RPMI7951 (cell line): ENCODE data around the gene SIGLEC1. TPM values are rescaled to one million over a fixed set of nuclear protein-coding genes. Genes with fewer than 3 reads are reported as not detected.

ENCODE experiments used
- DNase-seq: peaks from one replicate; pipeline ENCODE4 v3.0.0-alpha.2; 2012; ENCODE audit warnings: low read depth
- total RNA-seq: library from RNA; depleted of rRNA; stranded (reverse); fragments of >200 nt; shearing (Covaris generic); gene quantifications from 2 replicates; pipeline ENCODE4 v1.2.3, GENCODE V29; 2014

The SIGLEC1 gene
- total RNA-seq, 1 experiment from 2014 or later = not detected

- peak; percentile 89 for DNase-seq
Observed at GRCh38 chr20:3744806-3745685, 32.6 kb upstream of the SIGLEC1 start.

GRCh38 chr20:3744037-3744436, 31.6 kb upstream of the SIGLEC1 start:
- no peak for DNase-seq

DNA sequence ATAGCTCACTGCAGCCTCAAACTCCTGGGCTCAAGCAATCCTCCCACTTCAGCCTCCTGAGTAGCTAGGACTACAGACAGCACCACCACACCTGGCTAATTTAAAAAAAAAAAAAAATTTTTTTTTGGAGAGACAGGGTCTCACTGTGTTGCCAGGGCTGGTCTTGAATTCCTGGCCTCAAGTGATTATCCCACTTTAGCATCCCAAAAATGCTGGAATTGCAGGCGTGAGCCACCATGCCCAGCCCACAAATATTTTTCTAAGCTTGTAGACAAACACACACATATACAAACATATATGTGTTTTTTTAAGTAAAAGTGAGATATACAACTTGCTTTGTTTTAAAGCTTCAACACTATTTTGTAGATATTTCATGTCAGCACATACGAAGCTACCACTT, 30.9 kb upstream of the SIGLEC1 start:
- DNase-seq = no peak

GRCh38 chr20:3741836-3742458, 29.5 kb upstream of the SIGLEC1 start:
- no peak for DNase-seq

DNA sequence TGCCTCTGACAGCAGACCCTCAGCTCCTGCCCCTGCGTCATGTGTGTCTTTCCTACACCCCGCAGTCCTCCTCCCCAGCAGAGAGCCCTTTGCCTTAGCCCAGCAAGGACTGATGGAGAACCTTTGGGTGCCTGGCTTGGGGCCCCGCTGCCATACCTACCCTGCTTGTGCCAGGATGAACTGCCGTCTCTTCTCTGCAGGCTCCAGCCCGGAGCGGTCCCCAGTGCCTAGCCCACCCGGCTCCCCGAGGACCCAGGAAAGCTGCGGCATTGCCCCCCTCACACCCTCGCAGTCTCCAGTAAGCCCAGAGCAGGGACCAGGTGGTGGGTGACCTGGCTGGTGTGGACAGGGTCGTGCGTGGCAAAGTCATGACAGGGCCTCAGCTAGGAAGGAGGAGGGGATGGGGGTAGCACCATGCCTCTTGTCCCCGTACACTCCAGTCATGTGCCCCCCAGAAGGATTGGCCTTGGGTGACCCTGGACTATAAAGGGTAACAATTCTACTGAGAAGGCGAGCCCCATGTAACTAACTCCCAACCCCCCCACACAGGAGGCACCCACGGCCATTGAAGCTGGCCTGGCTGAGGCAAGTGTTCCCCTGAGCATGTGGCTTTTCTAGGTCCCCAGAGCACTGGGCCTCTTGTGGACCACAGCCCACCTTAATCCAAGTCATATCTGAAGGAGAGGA, 28.4 kb upstream of the SIGLEC1 start:
- no peak for DNase-seq

DNA sequence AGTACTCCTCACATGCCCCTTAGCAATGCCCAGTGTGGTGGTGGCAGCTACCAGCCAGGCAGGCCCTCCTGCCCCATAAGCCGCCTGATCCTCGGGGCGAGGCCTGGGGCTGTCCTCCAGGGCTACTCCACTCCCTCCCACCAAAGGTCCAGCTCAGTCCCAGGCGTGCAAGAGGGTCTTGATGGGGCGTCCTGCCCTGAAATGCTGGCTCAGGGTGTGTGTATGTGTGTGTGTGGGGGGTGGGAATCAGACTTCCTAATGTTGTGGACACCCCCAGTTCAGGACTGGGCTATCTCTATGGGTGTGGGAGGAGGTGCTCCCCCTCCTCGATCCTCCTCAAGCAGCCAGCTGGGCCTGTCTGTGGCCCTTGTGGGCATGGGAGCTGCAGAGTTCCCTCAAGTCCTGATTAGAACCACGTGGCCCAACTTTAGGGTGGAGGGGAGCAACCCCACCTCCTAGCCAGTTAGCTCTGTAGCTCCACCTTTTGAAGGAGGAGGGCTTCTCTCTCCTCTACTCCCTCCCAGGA, 27.6 kb upstream of the SIGLEC1 start:
- DNase-seq = no peak

GRCh38 chr20:3739054-3739925, 26.9 kb upstream of the SIGLEC1 start:
- no peak for DNase-seq

DNA sequence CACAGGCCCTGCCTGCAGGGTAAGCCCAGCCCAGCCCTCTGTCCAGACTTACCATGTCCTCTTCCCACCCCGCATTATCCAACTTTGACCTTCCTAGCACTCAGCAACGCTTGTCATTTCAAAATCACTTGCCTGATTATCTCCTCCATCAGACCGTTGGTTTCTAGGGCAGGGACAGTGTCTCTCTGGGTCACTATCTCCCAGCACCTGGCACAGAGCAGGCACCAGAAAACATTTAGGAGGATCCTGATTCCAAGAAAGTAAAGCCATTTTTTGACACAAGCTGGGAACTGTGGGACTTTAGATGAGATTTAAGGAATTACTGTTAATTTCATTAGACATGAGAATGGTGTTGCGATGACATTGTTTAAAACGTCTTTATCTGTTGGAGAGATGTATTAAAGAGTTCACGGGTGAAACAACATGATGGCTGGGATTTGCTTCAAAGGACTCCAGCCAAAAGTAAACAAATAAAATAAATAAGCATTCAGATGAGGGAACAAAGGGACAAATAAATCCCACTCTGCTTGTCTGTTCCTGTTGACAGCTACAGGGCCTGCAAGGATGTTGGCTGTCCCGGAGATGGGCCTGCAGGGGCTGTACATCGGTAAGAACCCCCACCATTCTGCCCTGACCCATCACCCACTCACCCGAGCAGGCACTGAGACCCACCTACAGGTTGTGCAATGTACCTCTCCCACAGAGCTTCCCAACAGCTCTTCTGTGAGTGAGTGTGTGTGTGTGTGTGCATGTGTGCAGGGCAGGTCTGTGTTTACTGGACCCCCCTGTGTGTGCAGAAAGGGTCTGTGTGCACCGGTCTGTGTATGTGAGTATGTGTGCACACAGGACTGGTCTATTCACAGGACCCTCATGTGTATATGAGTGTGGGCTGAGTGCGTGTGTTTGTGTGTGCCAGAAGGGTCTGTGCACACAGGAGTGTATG, 26.0 kb upstream of the SIGLEC1 start:
- no peak for DNase-seq

DNA sequence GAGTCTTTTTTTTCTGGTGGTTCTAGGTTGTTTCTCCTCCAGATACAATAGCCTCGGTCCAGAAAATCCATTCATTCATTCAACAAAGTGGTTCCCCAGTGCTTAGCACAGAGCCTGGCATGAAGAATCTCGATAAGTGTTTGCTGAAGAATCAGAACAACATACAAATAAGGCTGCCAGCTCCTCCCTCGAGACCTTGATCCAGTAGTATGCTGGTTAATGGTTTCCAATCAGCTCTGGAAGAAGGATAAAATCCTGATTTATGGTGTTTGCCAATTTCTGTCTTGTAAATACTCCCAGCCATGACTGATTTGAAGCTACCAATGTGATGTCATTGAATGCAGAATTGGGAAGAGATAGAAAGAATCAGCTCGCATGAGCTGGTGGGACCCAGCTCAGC, 23.4 kb upstream of the SIGLEC1 start:
- DNase-seq = no peak

- DNase-seq = no peak
Observed at GRCh38 chr20:3734111-3734843, 21.9 kb upstream of the SIGLEC1 start.

- DNase-seq = no peak
Observed at GRCh38 chr20:3733119-3733995, 21.0 kb upstream of the SIGLEC1 start.

DNA sequence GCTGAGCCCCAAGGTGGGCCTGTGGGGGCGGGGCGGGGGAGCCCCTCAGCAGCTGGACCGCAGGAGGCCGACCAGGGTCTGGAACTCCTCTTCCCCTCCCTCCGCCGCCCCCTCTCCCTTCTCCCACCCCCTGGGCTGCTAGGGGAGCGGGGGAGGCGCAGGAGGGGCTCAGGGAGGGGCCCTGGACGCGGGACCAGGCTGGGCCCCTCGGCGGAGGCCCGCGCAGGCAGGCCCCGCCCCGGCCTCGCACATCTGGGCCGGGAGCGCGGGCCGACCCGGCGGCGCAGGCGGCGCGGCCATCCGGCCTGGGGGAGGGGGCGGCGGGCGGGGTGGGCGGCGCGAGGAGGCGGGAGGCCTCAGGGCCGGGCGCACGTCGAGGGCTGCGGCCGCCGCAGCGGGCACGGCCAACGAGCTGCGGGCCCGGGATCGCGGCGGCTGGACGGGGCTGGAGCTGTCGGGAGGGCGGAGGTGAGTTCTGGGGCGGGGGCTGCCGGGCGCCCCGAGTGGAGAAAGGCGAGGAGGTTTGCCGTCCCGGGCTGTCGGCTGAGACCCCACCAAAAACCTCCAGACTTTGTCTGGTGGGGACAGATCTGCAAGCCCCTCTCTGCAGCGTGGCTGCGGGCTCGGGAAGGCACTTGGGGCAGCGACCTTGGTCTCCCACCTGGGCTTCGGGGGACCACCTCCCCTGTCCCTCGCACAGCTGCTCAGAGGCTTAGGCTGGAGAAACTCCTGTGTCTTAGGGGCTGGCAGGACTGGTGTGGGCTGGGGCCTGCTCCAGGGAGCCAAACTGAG, 20.1 kb upstream of the SIGLEC1 start, which contains the start of gene HSPA12B:
TSS of gene HSPA12B (plus strand) at position 359 of the 792 bp plus-strand sequence. CDS start 5,990 bp downstream, outside the sequence.
- DNase-seq = no peak

GRCh38 chr20:3731944-3732326, 19.5 kb upstream of the SIGLEC1 start:
- no peak for DNase-seq

DNA sequence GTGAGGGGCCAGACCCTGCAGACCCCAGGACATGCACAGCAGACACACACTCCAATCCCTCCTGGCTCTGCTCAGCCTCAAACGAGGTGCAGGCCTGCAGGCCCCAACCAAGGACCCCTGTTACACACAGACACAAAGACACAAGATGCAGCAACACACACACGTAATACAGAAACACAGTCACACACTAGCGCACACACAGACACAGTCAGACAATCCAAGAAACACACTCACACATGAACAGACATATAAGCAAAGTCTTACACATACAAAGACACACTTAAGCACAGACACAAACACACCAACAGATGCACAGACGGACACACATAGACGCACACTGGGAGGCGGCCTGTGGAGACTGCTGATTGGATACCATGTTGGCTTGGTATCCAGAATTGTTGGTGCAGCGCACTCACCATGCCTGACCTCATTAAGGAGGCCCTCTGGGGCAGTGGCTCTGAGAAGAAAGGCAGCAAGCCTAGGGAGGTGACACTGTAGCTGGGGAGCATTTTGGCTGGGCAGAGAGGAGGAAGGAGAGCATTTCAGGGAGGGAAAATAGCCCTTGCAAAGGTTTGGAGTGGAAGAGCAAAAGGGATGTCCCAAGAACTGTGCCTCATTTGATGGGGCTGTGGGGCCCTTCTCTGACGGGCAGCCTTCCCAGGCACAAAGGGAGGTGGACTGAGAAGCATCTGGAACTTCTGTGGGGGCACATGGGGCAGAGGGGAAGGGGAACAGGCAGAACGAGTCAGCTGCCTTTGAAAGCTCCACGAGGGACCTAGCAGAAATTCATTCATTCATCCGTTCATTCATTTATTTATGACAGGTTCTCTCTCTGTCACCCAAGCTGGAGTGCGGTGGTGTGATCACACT, 18.6 kb upstream of the SIGLEC1 start:
- DNase-seq = no peak

GRCh38 chr20:3729811-3730540, 17.6 kb upstream of the SIGLEC1 start:
- DNase-seq = no peak

- DNase-seq = no peak
Observed at GRCh38 chr20:3729378-3729777, 17.0 kb upstream of the SIGLEC1 start.
